22Rv1 (cell line): ENCODE data around the gene CDH22.

ENCODE experiments used
- CTCF ChIP-seq: fragments of 450-650 bp; IDR thresholded peaks from 2 replicates; pipeline ENCODE4 v1.5.1; 2017; ENCODE audit warnings: mild to moderate bottlenecking
- ZFX ChIP-seq: fragments of 450-650 bp; IDR thresholded peaks from 2 replicates; pipeline ENCODE4 v1.6.1; 2017; ENCODE audit warnings: antibody characterized with exemption, borderline replicate concordance

- TF ChIP-seq CTCF (no peak), ZFX (no peak)
These were observed 144.0 kb downstream of the CDH22 start for GRCh38 chr20:46164254-46164653.
